ENCODE data around the gene IL26.

IL26 gene

GRCh38 chr12:68154779-68155178 is 70.8 kb downstream of the IL26 start:
- no peak for DNase-seq (ENCODE audit: low read depth)

All from stimulated activated CD8-positive, alpha-beta memory T cell treated with anti-CD3 and anti-CD28 coated beads, Interleukin-15, amount 100 ng/mL, for 1 hour (primary cell).